ENCODE measurements around the gene CCR9. TPM values are rescaled to one million over a fixed set of nuclear protein-coding genes. Genes with fewer than 3 reads are reported as not detected.

Gene CCR9
- total and polyA plus RNA-seq, 10 of the 15 experiments (the other 5 are each of a cell fraction or from before 2014, with no cell fraction given), result 0.05 to 3.9 (median 2.4) TPM

- TF ChIP-seq CEBPZ (IDR thresholded peaks at IDR 0.05; ENCODE audit: low read depth, low read length), result no peak
- no peak for TF ChIP-seq ESRRA (IDR thresholded peaks at IDR 0.05; ENCODE audit: low read length)
- TF ChIP-seq ZBTB4 (CRISPR knock-in tag; IDR thresholded peaks at IDR 0.05), result no peak
- no peak for TF ChIP-seq HCFC1 (IDR thresholded peaks at IDR 0.05; ENCODE audit: low read length)
- no peak for TF ChIP-seq GATAD2B (conservative IDR thresholded peaks at IDR 0.05; ENCODE audit: low read depth)
- no peak for TF ChIP-seq EZH2 (IDR thresholded peaks at IDR 0.05; ENCODE audit: borderline replicate concordance, control insufficient read depth, low read depth, low read length)
These were observed 61.0 kb downstream of the CCR9 start (continued) for GRCh38 chr3:45947361-45947760.
